ENCODE measurements around the gene GPC2.

DNA sequence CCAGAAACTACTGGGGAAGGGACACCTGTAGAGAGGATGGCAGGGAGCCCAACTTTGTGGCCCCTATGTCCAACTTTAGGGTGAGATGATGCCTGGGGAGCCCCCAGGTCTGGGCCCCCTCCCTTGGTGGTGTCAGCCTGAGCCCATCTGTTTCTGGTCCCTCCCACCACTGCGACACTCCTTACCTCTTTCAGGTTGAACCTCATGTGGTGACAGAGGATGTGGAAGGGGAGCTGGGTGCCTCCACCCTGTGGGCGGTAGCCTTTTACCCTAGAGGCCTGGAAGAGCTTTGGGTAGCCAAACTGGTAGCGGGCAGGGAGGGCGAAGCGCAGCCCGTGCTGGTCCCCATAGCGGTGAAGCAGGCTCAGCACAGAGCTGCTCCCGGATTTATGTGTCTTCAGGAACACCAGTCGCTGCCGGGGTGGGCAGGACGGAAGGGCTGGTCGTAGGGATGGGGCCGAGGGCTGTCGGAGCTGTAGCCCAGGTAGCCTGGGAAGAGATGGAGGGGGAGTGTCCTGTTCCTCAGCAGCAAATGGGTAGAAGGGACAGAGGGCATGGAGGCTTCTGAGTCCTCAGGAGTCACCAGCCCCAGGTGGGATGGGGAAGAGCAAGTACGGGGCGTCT is 10.8 kb downstream of the GPC2 start:
- TF ChIP-seq, protein P1, sequence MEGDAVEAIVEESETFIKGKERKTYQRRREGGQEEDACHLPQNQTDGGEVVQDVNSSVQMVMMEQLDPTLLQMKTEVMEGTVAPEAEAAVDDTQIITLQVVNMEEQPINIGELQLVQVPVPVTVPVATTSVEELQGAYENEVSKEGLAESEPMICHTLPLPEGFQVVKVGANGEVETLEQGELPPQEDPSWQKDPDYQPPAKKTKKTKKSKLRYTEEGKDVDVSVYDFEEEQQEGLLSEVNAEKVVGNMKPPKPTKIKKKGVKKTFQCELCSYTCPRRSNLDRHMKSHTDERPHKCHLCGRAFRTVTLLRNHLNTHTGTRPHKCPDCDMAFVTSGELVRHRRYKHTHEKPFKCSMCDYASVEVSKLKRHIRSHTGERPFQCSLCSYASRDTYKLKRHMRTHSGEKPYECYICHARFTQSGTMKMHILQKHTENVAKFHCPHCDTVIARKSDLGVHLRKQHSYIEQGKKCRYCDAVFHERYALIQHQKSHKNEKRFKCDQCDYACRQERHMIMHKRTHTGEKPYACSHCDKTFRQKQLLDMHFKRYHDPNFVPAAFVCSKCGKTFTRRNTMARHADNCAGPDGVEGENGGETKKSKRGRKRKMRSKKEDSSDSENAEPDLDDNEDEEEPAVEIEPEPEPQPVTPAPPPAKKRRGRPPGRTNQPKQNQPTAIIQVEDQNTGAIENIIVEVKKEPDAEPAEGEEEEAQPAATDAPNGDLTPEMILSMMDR (IDR thresholded peaks at IDR 0.05) = no peak
- TF ChIP-seq EP300 (IDR thresholded peaks at IDR 0.05) (no peak), POLR2A (IDR thresholded peaks at IDR 0.05) (no peak)
